T1000 (cell line): ENCODE measurements around the gene ABR.
"Not testable (repeated sequence)": the region's sequence is repeated elsewhere in the genome, so short reads cannot be mapped to it uniquely, and the experiment has no call there.

Experiments used
- DNase-seq: peaks from one replicate; lab custom pipeline; 2025; ENCODE audit warnings: mixed read lengths; lab: John Stamatoyannopoulos, UW

ABR gene

GRCh38 chr17:1047879-1048470, 131.8 kb downstream of the ABR start:
- DNase-seq = no peak

DNA sequence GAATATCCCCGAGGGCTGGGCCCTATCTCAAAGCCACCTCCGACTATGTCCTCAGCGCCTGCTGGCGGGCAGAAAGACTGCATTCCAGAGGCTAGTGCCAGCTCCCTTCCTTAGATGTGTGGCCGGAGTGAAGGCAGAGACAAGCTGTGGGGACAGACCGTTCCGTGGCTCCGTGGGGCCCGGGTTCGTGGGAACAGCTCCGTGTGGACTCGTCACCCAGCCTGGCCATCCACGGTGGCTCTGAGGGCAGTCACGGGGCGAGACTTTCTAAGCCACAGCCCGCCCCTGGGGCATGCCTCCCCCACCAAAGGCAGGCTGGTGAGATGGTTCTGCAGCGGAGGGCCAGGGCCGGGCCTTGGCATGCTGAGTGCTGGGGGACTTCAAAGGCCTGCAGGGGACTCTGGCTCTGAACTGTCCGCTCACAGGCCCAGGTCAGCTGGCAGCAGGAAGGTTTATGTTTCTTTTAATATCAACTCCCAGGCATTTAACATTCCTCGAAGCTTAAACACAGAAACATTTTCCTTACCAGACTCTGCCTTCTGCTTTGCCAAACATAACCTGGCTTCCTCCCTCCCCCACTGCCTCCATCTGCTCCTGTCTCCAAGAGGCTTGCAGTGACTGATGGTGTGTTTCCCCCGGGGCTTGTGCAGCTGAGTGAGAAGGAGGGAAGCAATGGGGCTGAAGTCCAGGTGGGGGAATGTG, 132.5 kb downstream of the ABR start:
- no peak for DNase-seq

DNA sequence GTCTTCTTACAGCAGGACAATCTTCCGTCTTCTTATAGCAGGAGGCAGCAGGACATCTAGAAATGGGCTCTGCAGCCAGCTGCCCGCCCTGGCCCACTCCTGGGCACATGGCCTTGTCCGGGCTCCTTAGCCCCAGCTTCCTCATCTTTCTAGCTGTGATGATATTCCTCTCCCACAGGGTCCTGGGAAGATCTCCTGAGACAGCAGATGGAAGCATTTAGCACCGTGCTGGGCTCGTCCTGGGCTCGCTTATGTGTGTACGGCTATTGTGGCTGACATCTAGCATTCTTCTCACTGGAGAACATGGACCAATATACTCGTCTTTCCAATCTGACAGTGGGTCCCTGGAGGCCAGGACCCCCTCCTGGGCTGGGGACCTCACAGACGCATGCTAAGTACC, 134.3 kb downstream of the ABR start:
- no peak for DNase-seq

DNA sequence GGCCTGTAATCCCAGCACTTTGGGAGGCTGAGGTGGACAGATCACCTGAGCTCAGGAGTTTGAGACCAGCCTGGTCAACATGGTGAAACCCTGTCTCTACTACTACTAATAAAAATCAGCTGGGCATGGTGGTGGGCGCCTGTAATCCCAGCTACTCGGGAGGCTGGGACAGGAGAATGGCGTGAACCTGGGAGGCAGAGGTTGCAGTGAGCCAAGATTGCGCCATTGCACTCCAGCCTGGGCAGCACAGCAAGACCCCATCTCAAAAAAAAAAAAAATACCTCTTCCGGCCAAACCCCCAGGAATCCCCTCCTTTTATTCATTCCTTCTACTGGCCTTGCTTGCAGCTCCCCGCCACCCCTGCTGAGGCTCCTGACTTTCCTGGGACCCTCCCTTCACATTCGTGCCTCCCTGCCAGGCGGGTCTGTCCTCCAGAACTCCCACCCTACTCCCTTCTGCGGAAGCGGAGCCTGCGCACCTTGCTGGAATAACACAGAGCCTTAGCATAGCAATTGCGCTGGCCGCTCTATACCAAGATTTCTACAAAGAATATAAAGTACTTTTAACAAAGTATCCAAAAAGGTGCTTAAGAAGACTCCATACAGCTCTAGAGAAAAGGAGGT, 135.3 kb downstream of the ABR start:
- DNase-seq = not testable (repeated sequence)

DNA sequence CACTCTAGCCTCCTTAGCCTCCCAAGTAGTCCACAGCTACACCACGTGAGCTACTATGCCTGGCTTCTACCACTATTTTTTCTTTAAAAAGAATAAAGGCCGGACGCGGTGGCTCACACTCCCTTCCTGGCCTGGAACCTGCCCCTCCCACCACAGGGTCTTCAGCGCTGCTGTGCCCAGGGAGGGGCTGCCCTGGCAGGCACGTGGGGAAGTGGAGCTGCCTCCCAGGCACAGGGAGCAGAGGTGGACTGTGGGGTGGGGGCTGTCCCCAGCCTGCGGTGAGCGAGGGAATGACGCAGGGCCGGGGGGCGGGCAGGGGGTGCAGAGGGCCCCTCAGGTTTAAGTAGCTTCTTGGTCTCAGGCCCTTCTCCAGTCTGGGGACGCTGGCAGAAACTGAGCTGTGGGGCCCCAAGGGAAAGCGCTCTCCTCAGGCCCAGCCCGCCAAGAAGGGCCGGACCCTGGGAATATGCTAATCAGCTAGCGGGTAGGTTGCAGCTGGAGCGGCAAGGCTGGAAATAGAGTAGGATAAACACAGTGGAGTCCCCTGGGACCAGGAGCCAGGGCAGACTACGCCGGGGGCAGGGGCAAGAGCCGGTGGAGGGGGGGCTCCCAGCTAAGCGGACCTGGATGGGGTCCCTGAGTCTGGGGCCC, 136.1 kb downstream of the ABR start:
- DNase-seq = no peak

DNA sequence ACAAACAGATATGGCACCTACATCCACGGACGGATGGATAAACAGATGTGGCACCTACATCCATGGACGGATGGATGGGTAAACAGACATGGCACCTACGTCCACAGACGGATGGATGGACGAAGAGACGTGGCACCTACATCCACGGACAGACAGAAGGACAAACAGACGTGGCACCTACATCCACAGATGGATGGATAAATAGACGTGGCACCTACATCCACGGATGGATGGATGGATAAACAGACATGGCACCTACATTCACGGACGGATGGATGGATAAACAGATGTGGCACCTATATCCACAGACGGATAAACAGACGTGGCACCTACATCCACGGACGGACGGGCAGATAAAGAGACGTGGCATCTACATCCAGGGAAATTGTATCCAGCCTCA, 137.3 kb downstream of the ABR start:
- DNase-seq = no peak

DNA sequence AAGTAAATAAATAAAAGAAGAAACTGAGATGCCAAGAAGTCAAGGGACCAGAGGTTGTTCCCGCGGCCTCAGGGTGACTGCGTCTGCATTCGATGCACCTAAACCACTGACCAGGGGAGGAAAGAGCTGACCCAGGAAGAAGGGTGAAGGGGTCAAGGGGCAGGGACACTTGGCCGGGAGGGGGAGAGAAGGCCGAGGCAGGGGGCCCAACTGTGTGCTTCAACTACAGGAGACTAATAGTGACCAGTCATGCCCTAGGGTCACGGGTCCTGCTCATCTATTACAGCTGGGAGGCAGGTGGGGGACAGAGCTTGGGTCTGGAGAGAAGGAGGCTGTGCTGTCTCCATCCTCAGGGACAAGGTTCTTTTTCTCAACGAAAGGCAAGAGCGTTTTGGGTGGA, 138.0 kb downstream of the ABR start:
- DNase-seq = no peak

DNA sequence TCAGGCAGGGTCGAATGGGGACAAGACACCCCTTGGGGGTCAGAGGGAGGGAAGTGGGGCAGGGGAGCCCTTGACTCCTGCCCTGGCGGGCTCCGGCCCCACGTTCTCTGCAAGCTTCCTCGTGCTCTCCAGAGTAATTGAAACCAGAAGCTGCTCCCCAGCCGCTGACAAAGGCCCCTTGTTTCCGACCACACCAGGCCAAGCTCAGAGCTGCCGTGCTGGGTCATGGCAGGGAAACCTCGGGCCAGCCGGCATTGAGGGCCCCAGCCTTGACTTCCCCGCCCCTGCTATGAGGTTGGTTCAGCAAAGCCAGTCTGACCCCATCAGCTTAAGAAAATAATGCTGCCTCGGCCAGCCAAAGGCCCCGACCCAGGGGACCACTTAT, 139.6 kb downstream of the ABR start:
- no peak for DNase-seq

GRCh38 chr17:1039511-1040215, 140.1 kb downstream of the ABR start:
- DNase-seq = no peak

DNA sequence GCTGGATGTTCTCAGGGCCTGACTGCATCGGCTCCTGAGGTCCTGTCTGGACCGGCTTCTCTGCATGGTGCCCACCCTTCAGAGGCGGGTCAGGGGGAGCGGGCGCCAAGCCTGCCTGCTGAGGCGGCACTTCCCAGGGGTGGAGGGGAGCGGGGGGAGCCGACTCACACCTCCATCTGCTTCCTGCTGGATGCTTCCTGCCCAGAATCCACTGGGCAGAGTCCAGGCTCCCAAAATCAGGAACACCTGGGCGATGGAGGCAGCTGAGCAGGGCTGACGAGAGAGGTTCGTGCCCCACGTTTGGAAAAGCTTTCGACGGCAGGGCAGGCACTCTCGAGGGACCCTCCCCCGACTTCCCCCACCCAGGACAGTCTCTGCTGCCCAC, 140.7 kb downstream of the ABR start:
- DNase-seq = no peak

GRCh38 chr17:1038459-1039122, 141.2 kb downstream of the ABR start:
- no peak for DNase-seq

DNA sequence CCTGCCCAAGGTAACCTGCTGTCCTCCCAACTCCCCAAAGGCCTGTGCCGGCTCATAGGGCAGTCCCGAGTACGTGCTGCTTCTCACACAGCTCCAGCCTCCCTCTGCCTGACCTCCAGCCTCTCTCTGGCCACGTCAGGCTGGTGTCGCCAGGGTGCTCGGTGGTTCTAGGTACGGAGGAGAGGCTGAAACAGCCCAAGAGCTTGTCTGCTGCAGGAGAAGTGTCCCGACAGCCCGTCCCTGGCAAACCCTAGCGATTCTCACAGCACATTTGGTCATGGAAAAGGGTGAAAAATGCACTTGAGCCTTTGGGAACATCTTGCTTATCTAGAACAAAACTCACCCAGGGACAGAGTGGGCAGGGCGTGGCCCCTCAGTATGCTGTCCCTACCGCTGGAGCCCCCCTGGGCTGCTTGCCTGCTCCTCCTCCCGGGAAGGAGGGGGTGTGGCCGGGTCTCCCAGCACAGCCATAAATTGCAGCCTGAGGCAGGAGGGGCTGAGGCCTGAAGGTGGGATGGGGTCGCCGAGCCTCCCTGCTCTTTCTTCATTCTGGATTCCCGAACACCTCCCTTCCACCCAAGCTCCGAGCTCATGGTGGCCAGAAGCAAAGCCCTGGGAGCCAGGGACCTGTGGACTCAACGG, 142.4 kb downstream of the ABR start:
- no peak for DNase-seq

DNA sequence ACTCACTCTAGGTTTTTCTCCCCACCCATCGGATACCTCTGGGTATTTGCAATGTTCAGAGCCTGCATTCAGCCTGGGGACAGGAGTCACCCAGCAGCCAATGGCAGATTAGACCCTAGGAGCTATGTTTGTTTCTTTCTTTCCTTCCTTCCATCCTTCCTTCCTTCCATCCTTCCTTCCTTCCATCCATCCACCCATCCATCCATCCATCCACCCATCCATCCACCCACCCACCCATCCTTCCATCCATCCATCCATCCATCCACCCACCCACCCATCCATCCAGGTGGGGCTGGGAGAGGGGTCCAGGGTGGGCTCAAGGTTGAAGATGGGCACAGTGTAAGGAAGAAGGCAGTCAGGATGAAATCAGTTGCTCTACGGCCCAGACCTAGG, 142.9 kb downstream of the ABR start:
- DNase-seq = no peak

DNA sequence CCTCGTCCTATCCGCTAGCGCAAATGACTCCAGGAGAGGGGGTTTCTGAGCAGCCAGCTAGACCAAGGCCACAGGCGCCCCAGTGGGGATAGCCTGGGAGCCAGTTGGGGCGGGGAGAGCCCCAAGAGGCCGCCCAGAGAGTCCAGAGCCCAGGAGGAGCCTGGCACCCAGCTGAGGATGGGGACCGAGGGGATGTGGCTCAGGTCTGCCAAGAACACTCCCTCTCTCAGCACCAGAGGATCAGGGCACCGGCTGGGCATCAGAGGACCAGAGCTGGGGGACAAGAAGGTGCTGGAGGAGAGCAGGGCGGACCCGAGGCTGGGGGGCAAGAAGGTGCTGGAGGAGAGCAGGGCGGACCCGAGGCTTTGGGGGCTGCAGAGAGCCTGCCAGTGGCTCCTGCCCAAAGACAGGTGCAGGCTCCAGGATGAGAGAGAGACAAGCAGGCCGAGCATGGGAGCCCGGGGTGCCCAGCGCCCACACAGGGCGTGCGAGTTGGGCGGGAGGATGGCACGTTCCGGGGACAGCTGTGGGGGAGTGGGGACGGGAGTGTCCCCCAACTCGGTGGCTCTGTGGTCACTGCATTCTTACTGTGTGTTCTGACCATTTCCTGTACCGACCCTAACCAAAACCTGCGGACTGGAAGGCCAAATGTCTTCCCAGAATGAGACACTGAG, 143.5 kb downstream of the ABR start:
- DNase-seq = no peak

GRCh38 chr17:1035546-1036170, 144.1 kb downstream of the ABR start:
- DNase-seq = no peak

GRCh38 chr17:1034652-1035210, 145.1 kb downstream of the ABR start:
- no peak for DNase-seq

DNA sequence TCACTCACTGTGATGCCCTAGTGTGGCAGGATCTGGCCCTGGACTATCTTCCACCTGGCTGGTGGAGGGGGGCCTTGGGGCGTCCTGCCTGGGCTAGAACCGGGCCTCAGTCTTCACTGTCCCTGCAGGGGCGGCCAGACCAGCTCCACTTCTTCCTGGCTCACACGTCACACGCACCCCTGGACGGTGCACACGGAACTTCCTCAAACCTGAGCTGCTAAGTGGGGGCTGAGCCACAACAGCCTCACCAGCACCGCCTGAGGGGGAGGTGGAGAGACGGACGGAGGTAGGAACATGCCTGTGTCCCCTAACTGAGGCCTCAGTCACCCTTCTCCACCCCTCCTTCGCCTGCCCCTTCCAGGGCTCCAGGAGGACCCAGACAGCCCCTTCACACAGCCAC, 146.3 kb downstream of the ABR start:
- DNase-seq = no peak

DNA sequence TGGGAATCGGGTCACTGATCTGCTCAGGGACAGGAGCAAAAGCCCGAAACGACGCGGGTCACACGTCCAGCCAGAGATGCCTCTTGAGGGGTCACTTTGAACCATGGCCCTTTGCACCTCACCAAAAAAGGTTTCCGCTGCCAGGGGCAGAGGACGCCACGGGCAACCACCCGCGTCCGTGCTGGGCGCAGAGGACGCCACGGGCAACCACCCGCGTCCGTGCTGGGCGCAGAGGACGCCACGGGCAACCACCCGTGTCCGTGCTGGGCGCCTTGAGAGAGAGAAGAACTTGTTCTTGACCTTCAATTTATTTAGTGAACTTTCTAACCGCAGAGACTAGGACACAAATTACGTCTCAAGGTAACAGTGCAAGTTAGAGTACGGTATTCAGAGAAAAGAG, 147.4 kb downstream of the ABR start:
- DNase-seq = no peak

DNA sequence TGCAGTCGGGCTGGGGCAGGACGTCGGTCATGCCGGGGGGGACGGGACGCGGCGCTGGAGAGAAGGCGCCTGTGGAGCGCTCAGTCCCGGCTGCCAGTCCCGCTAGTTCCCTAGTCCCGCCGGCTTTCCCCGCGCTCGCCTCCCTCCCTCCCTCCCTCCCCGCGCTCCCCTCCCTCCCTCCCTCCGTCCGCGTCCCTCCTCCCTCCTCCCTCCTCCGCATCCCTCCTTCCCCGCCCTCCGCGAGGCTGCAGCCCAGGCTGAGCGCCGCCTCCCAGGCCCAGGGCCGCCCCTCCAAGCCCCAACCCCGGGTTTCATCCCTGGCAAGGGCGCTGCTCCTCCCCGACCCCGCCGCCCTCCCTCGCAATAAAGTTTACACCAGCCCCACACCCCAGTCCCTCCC, 148.1 kb downstream of the ABR start:
- DNase-seq = no peak
